Small intestine (tissue), 7 donors: ENCODE results near the gene RASL10A. TPM values are rescaled to one million over a fixed set of nuclear protein-coding genes. Genes with fewer than 3 reads are reported as not detected.
"Not testable (repeated sequence)": the region's sequence is repeated elsewhere in the genome, so short reads cannot be mapped to it uniquely, and the experiment has no call there.

Source experiments
- DNase-seq, 2 donors: peaks; one replicate each; pipeline versions ENCODE4 v3.0.0 to v3.0.0-alpha.2; 2013
- FAIRE-seq: peaks from 2 replicates; lab custom pipeline; 2012; peaks lifted over from hg19 to GRCh38; lab: Jason Lieb, UNC
- H3K27ac ChIP-seq, 3 donors: one replicate each; pipeline ENCODE4 v1.5.1; 2013; ENCODE audit warnings: low read length in 2 of 3, mild to moderate bottlenecking in 2 of 3, control low read depth in 1 of 3, inconsistent platforms in 1 of 3, low read depth in 1 of 3, moderate library complexity in 1 of 3
- H3K27me3 ChIP-seq, 3 donors: one replicate each; pipeline ENCODE4 v1.6.1; 2013; ENCODE audit warnings: low read length in 3 of 3, inconsistent platforms in 1 of 3; ENCODE audit not compliant: control insufficient read depth in 3 of 3, insufficient read depth in 3 of 3
- H3K36me3 ChIP-seq, 3 donors: one replicate each; pipeline ENCODE4 v1.6.1; 2013; ENCODE audit warnings: low read length in 3 of 3, inconsistent platforms in 1 of 3, low read depth in 1 of 3, mild to moderate bottlenecking in 1 of 3, moderate library complexity in 1 of 3; ENCODE audit not compliant: control insufficient read depth in 3 of 3, insufficient read depth in 2 of 3
- H3K4me1 ChIP-seq, 3 donors: one replicate each; pipeline ENCODE4 v1.6.1; 2013; ENCODE audit warnings: low read length in 2 of 3, inconsistent platforms in 1 of 3, low read depth in 1 of 3, mild to moderate bottlenecking in 1 of 3, moderate library complexity in 1 of 3; ENCODE audit not compliant: control insufficient read depth in 3 of 3, insufficient read depth in 2 of 3
- H3K4me3 ChIP-seq, 3 donors: one replicate each; pipeline ENCODE4 v1.5.1; 2013; ENCODE audit warnings: low read length in 3 of 3, control low read depth in 1 of 3, inconsistent platforms in 1 of 3, low read depth in 1 of 3, mild to moderate bottlenecking in 1 of 3, moderate library complexity in 1 of 3
- H3K9me3 ChIP-seq, 2 donors: one replicate each; pipeline ENCODE4 v1.6.1; 2013; ENCODE audit warnings: low read depth in 1 of 2, low read length in 1 of 2; ENCODE audit not compliant: control insufficient read depth in 2 of 2, insufficient read depth in 1 of 2
- WGBS, 3 donors: extraction: QIAGEN DNeasy Blood & Tissue Kit; methylation state at CpG; one replicate each; pipeline ENCODE4 v1.1.7; 2013; 5-methylcytosine and 5-hydroxymethylcytosine counted together
- polyA plus RNA-seq, 4 donors: library from polyadenylated mRNA; stranded (reverse) in 3 of 4; unstranded in 1 of 4; fragments of 200-250 nt in 3 of 4; fragments of 120-200 nt in 1 of 4; gene quantifications; one replicate each; pipeline versions ENCODE4 v1.2.1 to v1.2.3, GENCODE V29; 2013
- donor health status: healthy with polysubstance abuse.
- donor health status: control.
- donor health status: control.
- donor health status: Bipolar disorder and iron deficiency.
- donor health status: healthy.

The RASL10A gene
- polyA plus RNA-seq, 4 donors: 0.74 to 4.1 (median 3.8) TPM

- Histone ChIP-seq H3K27ac (peak overlapping the region in 1 of 3 donors; percentile 39), H3K9me3 (no peaks in the 10 kb centered on the region), H3K36me3 (peaks cover 45 to 84% (median 56%) of the 10 kb centered on the region in 3 donors), H3K4me3 (no peak overlapping the region), H3K27me3 (no peaks in the 10 kb centered on the region), H3K4me1 (peaks cover 0 to 10% (median 0%) of the 10 kb centered on the region in 3 donors)
- FAIRE-seq (no peak), DNase-seq (peak; percentile 77 to 83)
- 22 to 69% (median 24%) methylated on average over 6 of the region's 6 CpGs for WGBS, 3 donors
Observed at GRCh38 chr22:29351042-29351441, 35.5 kb upstream of the RASL10A start.

- Histone ChIP-seq H3K9me3 (no peaks in the 10 kb centered on the region), H3K4me1 (peaks cover 0 to 10% (median 0%) of the 10 kb centered on the region in 3 donors), H3K27me3 (no peaks in the 10 kb centered on the region), H3K27ac (no peak overlapping the region), H3K36me3 (peaks cover 36 to 83% (median 46%) of the 10 kb centered on the region in 3 donors), H3K4me3 (no peak overlapping the region)
- DNase-seq (no peak), FAIRE-seq (no peak)
- 88 to 93% (median 93%) methylated on average over 18 of the region's 18 CpGs for WGBS, 3 donors
Observed at GRCh38 chr22:29348956-29349355, 33.5 kb upstream of the RASL10A start.

GRCh38 chr22:29348041-29348440 lies 32.5 kb upstream of the RASL10A start:
- Histone ChIP-seq H3K9me3 (no peaks in the 10 kb centered on the region), H3K27ac (no peak overlapping the region), H3K4me3 (no peak overlapping the region), H3K36me3 (peaks cover 32 to 83% (median 41%) of the 10 kb centered on the region in 3 donors), H3K27me3 (no peaks in the 10 kb centered on the region), H3K4me1 (peaks cover 0 to 10% (median 0%) of the 10 kb centered on the region in 3 donors)
- no peak for DNase-seq
- WGBS, 3 donors: 79 to 91% (median 82%) methylated on average over 2 of the region's 2 CpGs
- no peak for FAIRE-seq

- no peak overlapping the region for H3K27ac ChIP-seq
- no peak for DNase-seq
- H3K4me1 ChIP-seq: peaks cover 0 to 10% (median 0%) of the 10 kb centered on the region in 3 donors
- WGBS, 3 donors: 78 to 93% (median 86%) methylated on average over 4 of the region's 4 CpGs
- no peaks in the 10 kb centered on the region for H3K9me3 ChIP-seq
- no peak overlapping the region for H3K4me3 ChIP-seq
- no peak for FAIRE-seq
- H3K36me3 ChIP-seq: peaks cover 41 to 85% (median 44%) of the 10 kb centered on the region in 3 donors
- no peaks in the 10 kb centered on the region for H3K27me3 ChIP-seq
Observed at GRCh38 chr22:29346659-29347058, 31.2 kb upstream of the RASL10A start.

- H3K4me1 ChIP-seq: peaks cover 0 to 4% (median 0%) of the 10 kb centered on the region in 3 donors
Observed at GRCh38 chr22:29345932-29346331, 30.4 kb upstream of the RASL10A start.

GRCh38 chr22:29344889-29345288 lies 29.4 kb upstream of the RASL10A start:
- peaks cover 41 to 85% (median 43%) of the 10 kb centered on the region in 3 donors for H3K36me3 ChIP-seq
- WGBS, 3 donors: 85 to 91% (median 86%) methylated on average over 5 of the region's 5 CpGs
- not testable (repeated sequence) for DNase-seq, H3K4me3 ChIP-seq, FAIRE-seq, H3K9me3 ChIP-seq, H3K27me3 ChIP-seq, H3K4me1 ChIP-seq, H3K27ac ChIP-seq

More at GRCh38 chr22:29345932-29346331, 30.4 kb upstream of the RASL10A start:
- Histone ChIP-seq H3K36me3 (peaks cover 44 to 85% (median 44%) of the 10 kb centered on the region in 3 donors), H3K4me3 (no peak overlapping the region), H3K27ac (no peak overlapping the region), H3K27me3 (no peaks in the 10 kb centered on the region), H3K9me3 (no peaks in the 10 kb centered on the region)
- FAIRE-seq: no peak
- DNase-seq: no peak

- Histone ChIP-seq H3K9me3 (no peaks in the 10 kb centered on the region), H3K36me3 (peaks cover 38 to 85% (median 41%) of the 10 kb centered on the region in 3 donors), H3K27me3 (no peaks in the 10 kb centered on the region), H3K4me1 (no peaks in the 10 kb centered on the region), H3K4me3 (no peak overlapping the region), H3K27ac (no peak overlapping the region)
- 65 to 71% (median 65%) methylated on average over 5 of the region's 5 CpGs for WGBS, 3 donors
- FAIRE-seq (no peak), DNase-seq (no peak)
Observed at GRCh38 chr22:29344137-29344536, 28.6 kb upstream of the RASL10A start.

GRCh38 chr22:29343313-29343805 lies 27.9 kb upstream of the RASL10A start:
- DNase-seq (no peak), FAIRE-seq (no peak)
- Histone ChIP-seq H3K4me1 (no peaks in the 10 kb centered on the region), H3K4me3 (no peak overlapping the region), H3K9me3 (no peaks in the 10 kb centered on the region), H3K36me3 (peaks cover 36 to 88% (median 44%) of the 10 kb centered on the region in 3 donors), H3K27ac (no peak overlapping the region), H3K27me3 (no peaks in the 10 kb centered on the region)
- WGBS, 3 donors: 68 to 77% (median 69%) methylated on average over 7 of the region's 7 CpGs
